NK-92 (cell line): ENCODE results near the gene MED7.

Experiments used
- DNase-seq: peaks from one replicate; lab custom pipeline; 2025; ENCODE audit not compliant: unreplicated experiment; lab: John Stamatoyannopoulos, UW

The MED7 gene

GRCh38 chr5:157107508-157107907 is 35.2 kb downstream of the MED7 start:
- DNase-seq = no peak

GRCh38 chr5:157106630-157107461 is 35.8 kb downstream of the MED7 start:
- DNase-seq = no peak

GRCh38 chr5:157100140-157100679 is 42.5 kb downstream of the MED7 start:
- no peak for DNase-seq

- no peak for DNase-seq
Measured at GRCh38 chr5:157088342-157088990, 54.2 kb downstream of the MED7 start.
